Panc1 (cell line): ENCODE measurements around the gene NUDT13.

Source experiments
- CTCF ChIP-seq: fragments of 450-650 bp; IDR thresholded peaks from 2 replicates; pipeline ENCODE4 v1.5.1; 2017; ENCODE audit warnings: mild to moderate bottlenecking
- POLR2AphosphoS5 ChIP-seq: IDR thresholded peaks from 2 replicates; pipeline ENCODE4 v1.6.1; 2012; ENCODE audit warnings: mild to moderate bottlenecking, low read depth, low read length, moderate library complexity
- REST ChIP-seq, 2 experiments: IDR thresholded peaks; 2 replicates each; pipeline ENCODE4 v1.6.1; 2011 to 2012; ENCODE audit warnings: low read depth in 2 of 2, control low read depth in 1 of 2, low read length in 1 of 2, mild to moderate bottlenecking in 1 of 2, moderate library complexity in 1 of 2; ENCODE audit not compliant: insufficient read depth in 1 of 2
- SIN3A ChIP-seq: IDR thresholded peaks from 2 replicates; pipeline ENCODE4 v1.6.1; 2012; ENCODE audit warnings: low read depth, mild to moderate bottlenecking, low read length, moderate library complexity, borderline replicate concordance; ENCODE audit not compliant: insufficient read depth
- TCF7L2 ChIP-seq: IDR thresholded peaks from 2 replicates; pipeline ENCODE4 v1.6.1; 2011; ENCODE audit warnings: mild to moderate bottlenecking, low read depth, low read length, inconsistent platforms

GRCh38 chr10:73117976-73118743 lies 7.9 kb downstream of the NUDT13 start:
- TF ChIP-seq CTCF (no peak), POLR2AphosphoS5 (no peak), REST (IDR thresholded peaks at IDR 0.05; ENCODE audit: insufficient read depth in 1 of 2, low read depth in 2 of 2, low read length in 1 of 2) (no peak), SIN3A (no peak), TCF7L2 (no peak)
